ENCODE measurements around the gene TIPARP.

Gene TIPARP

GRCh38 chr3:156723182-156723619 lies 48.8 kb downstream of the TIPARP start:
- Mint-ChIP-seq H3K27me3 (ENCODE audit: low read depth) (no peaks in the 10 kb centered on the region), H3K4me1 (no peaks in the 10 kb centered on the region), H3K9me3 (no peaks in the 10 kb centered on the region), H3K27ac (no peak overlapping the region), H3K36me3 (ENCODE audit: low read depth) (peaks cover 3% of the 10 kb centered on the region), H3K4me3 (no peak overlapping the region)
- TF ChIP-seq CTCF (IDR thresholded peaks at IDR 0.05; ENCODE audit: unreplicated experiment in 3 of 3), result no peak

GRCh38 chr3:156725682-156726081 lies 51.3 kb downstream of the TIPARP start:
- TF ChIP-seq CTCF (IDR thresholded peaks at IDR 0.05; ENCODE audit: unreplicated experiment in 3 of 3), result no peak
- H3K9me3 Mint-ChIP-seq, result no peaks in the 10 kb centered on the region
- no peaks in the 10 kb centered on the region for H3K27me3 Mint-ChIP-seq (ENCODE audit: low read depth)
- peaks cover 3% of the 10 kb centered on the region for H3K36me3 Mint-ChIP-seq (ENCODE audit: low read depth)
- H3K4me3 Mint-ChIP-seq, result no peak overlapping the region
- H3K4me1 Mint-ChIP-seq, result no peaks in the 10 kb centered on the region
- H3K27ac Mint-ChIP-seq, result no peak overlapping the region

- H3K27ac Mint-ChIP-seq, result no peak overlapping the region
- no peaks in the 10 kb centered on the region for H3K27me3 Mint-ChIP-seq (ENCODE audit: low read depth)
- H3K9me3 Mint-ChIP-seq, result no peaks in the 10 kb centered on the region
- no peaks in the 10 kb centered on the region for H3K4me1 Mint-ChIP-seq
- H3K4me3 Mint-ChIP-seq, result no peak overlapping the region
- no peak for TF ChIP-seq CTCF (IDR thresholded peaks at IDR 0.05; ENCODE audit: unreplicated experiment in 3 of 3)
- H3K36me3 Mint-ChIP-seq (ENCODE audit: low read depth), result peaks cover 3% of the 10 kb centered on the region
Measured at GRCh38 chr3:156726456-156726855, 52.1 kb downstream of the TIPARP start.

- no peak for TF ChIP-seq CTCF (IDR thresholded peaks at IDR 0.05; ENCODE audit: unreplicated experiment in 3 of 3)
- peaks cover 9% of the 10 kb centered on the region for H3K4me1 Mint-ChIP-seq
- no peaks in the 10 kb centered on the region for H3K27me3 Mint-ChIP-seq (ENCODE audit: low read depth)
- no peak overlapping the region for H3K27ac Mint-ChIP-seq
- H3K4me3 Mint-ChIP-seq, result no peak overlapping the region
- no peaks in the 10 kb centered on the region for H3K9me3 Mint-ChIP-seq
- peaks cover 3% of the 10 kb centered on the region for H3K36me3 Mint-ChIP-seq (ENCODE audit: low read depth)
Measured at GRCh38 chr3:156727519-156728205, 53.3 kb downstream of the TIPARP start.

GRCh38 chr3:156728267-156728985 lies 54.0 kb downstream of the TIPARP start:
- Mint-ChIP-seq H3K27me3 (ENCODE audit: low read depth) (no peaks in the 10 kb centered on the region), H3K4me3 (no peak overlapping the region), H3K36me3 (ENCODE audit: low read depth) (peaks cover 3% of the 10 kb centered on the region), H3K27ac (no peak overlapping the region), H3K9me3 (no peaks in the 10 kb centered on the region), H3K4me1 (peaks cover 9% of the 10 kb centered on the region)
- no peak for TF ChIP-seq CTCF (IDR thresholded peaks at IDR 0.05; ENCODE audit: unreplicated experiment in 3 of 3)
